ENCODE results near the gene SV2C. TPM values are rescaled to one million over a fixed set of nuclear protein-coding genes. Genes with fewer than 3 reads are reported as not detected.

Gene SV2C
- total and polyA plus RNA-seq, 2 donors = 0.05 to 0.27 TPM

- H3K27me3 ChIP-seq (ENCODE audit: control insufficient read depth in 2 of 2, insufficient read depth in 1 of 2, low read length in 1 of 2) = no peaks in the 10 kb centered on the region
- no peaks in the 10 kb centered on the region for H3K4me1 ChIP-seq (ENCODE audit: control insufficient read depth in 2 of 2, insufficient read depth in 2 of 2, low read length in 2 of 2)
- H3K27ac ChIP-seq (ENCODE audit: low read depth in 1 of 2, low read length in 1 of 2) = no peak overlapping the region
- no peak for DNase-seq (ENCODE audit: low read depth in 6 of 9, low spot score in 9 of 9)
- H3K36me3 ChIP-seq (ENCODE audit: control insufficient read depth in 2 of 2, insufficient read depth in 2 of 2, low read length in 1 of 2) = no peaks in the 10 kb centered on the region
- no peaks in the 10 kb centered on the region for H3K9me3 ChIP-seq (ENCODE audit: control insufficient read depth in 2 of 2, insufficient read depth in 1 of 2, low read length in 1 of 2)
- 81% methylated on average over 5 of the region's 5 CpGs for WGBS
- no peak overlapping the region for H3K4me3 ChIP-seq (ENCODE audit: low read length in 2 of 2)
Measured at GRCh38 chr5:76202182-76202581, 119.0 kb downstream of the SV2C start.

DNA sequence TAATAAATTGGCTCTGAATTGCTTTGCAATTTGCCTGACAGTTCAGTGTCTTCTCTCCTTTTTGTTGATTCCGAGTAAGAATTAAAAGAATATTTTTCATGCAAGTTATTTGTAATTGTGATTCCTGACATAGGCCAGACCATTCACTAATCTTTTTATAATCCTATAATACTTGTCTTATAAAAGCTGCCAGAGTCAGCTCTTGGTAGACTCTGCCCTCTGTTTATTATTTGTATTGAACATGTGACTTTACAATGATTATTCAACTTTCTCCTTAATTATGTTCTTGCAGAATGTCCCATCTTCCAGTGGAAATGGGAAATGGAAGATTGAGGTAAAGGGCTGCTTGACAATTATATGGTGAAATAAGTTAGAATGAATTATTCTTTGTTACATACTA is 121.0 kb downstream of the SV2C start:
- H3K36me3 ChIP-seq (ENCODE audit: control insufficient read depth in 2 of 2, insufficient read depth in 2 of 2, low read length in 1 of 2) = no peaks in the 10 kb centered on the region
- H3K4me1 ChIP-seq (ENCODE audit: control insufficient read depth in 2 of 2, insufficient read depth in 2 of 2, low read length in 2 of 2) = no peaks in the 10 kb centered on the region
- DNase-seq (ENCODE audit: low read depth in 6 of 9, low spot score in 9 of 9) = no peak
- no peak overlapping the region for H3K4me3 ChIP-seq (ENCODE audit: low read length in 2 of 2)
- no peaks in the 10 kb centered on the region for H3K9me3 ChIP-seq (ENCODE audit: control insufficient read depth in 2 of 2, insufficient read depth in 1 of 2, low read length in 1 of 2)
- H3K27me3 ChIP-seq (ENCODE audit: control insufficient read depth in 2 of 2, insufficient read depth in 1 of 2, low read length in 1 of 2) = no peaks in the 10 kb centered on the region
- no peak overlapping the region for H3K27ac ChIP-seq (ENCODE audit: low read depth in 1 of 2, low read length in 1 of 2)
- 93% methylated on average over 1 of the region's 1 CpG for WGBS

DNA sequence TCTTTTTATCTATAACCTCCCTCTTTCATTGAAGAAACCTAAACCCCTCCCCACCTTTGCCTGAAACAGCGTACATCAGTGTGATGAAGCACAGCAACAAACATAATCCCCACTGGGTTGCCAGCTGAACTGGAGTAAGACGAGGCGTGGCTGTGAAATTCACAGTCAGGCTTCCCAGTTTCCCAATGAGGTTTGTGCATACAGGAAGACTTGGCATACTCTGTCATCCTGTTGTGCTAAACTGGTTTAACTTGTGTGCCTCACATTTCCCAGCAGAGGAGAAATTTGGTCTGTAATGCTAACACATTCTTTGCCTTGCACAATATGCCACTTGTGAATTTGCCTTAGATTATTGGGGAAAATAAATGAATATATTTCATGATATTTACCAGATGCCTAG is 121.5 kb downstream of the SV2C start:
- Histone ChIP-seq H3K9me3 (ENCODE audit: control insufficient read depth in 2 of 2, insufficient read depth in 1 of 2, low read length in 1 of 2) (peaks cover 0 to 3% of the 10 kb centered on the region in 2 donors), H3K4me3 (ENCODE audit: low read length in 2 of 2) (no peak overlapping the region), H3K27me3 (ENCODE audit: control insufficient read depth in 2 of 2, insufficient read depth in 1 of 2, low read length in 1 of 2) (no peaks in the 10 kb centered on the region), H3K27ac (ENCODE audit: low read depth in 1 of 2, low read length in 1 of 2) (no peak overlapping the region), H3K4me1 (ENCODE audit: control insufficient read depth in 2 of 2, insufficient read depth in 2 of 2, low read length in 2 of 2) (no peaks in the 10 kb centered on the region), H3K36me3 (ENCODE audit: control insufficient read depth in 2 of 2, insufficient read depth in 2 of 2, low read length in 1 of 2) (no peaks in the 10 kb centered on the region)
- DNase-seq (ENCODE audit: low read depth in 6 of 9, low spot score in 9 of 9) = no peak
- 93% methylated on average over 3 of the region's 3 CpGs for WGBS

- H3K27ac ChIP-seq (ENCODE audit: low read depth in 1 of 2, low read length in 1 of 2) = no peak overlapping the region
- WGBS = 73% methylated on average over 2 of the region's 2 CpGs
- no peaks in the 10 kb centered on the region for H3K4me1 ChIP-seq (ENCODE audit: control insufficient read depth in 2 of 2, insufficient read depth in 2 of 2, low read length in 2 of 2)
- H3K4me3 ChIP-seq (ENCODE audit: low read length in 2 of 2) = no peak overlapping the region
- no peaks in the 10 kb centered on the region for H3K36me3 ChIP-seq (ENCODE audit: control insufficient read depth in 2 of 2, insufficient read depth in 2 of 2, low read length in 1 of 2)
- DNase-seq (ENCODE audit: low read depth in 6 of 9, low spot score in 9 of 9) = no peak
- peaks cover 0 to 4% of the 10 kb centered on the region in 2 donors for H3K9me3 ChIP-seq (ENCODE audit: control insufficient read depth in 2 of 2, insufficient read depth in 1 of 2, low read length in 1 of 2)
- no peaks in the 10 kb centered on the region for H3K27me3 ChIP-seq (ENCODE audit: control insufficient read depth in 2 of 2, insufficient read depth in 1 of 2, low read length in 1 of 2)
Measured at GRCh38 chr5:76207120-76207519, 123.9 kb downstream of the SV2C start.

- H3K4me3 ChIP-seq (ENCODE audit: low read length in 2 of 2) = no peak overlapping the region
- DNase-seq (ENCODE audit: low read depth in 6 of 9, low spot score in 9 of 9) = no peak
Measured at GRCh38 chr5:76209297-76209696, 126.1 kb downstream of the SV2C start.

GRCh38 chr5:76210946-76211345 is 127.8 kb downstream of the SV2C start:
- Histone ChIP-seq H3K9me3 (ENCODE audit: control insufficient read depth in 2 of 2, insufficient read depth in 1 of 2, low read length in 1 of 2) (peaks cover 0 to 4% of the 10 kb centered on the region in 2 donors), H3K36me3 (ENCODE audit: control insufficient read depth in 2 of 2, insufficient read depth in 2 of 2, low read length in 1 of 2) (no peaks in the 10 kb centered on the region), H3K4me1 (ENCODE audit: control insufficient read depth in 2 of 2, insufficient read depth in 2 of 2, low read length in 2 of 2) (no peaks in the 10 kb centered on the region), H3K27me3 (ENCODE audit: control insufficient read depth in 2 of 2, insufficient read depth in 1 of 2, low read length in 1 of 2) (no peaks in the 10 kb centered on the region), H3K4me3 (ENCODE audit: low read length in 2 of 2) (no peak overlapping the region), H3K27ac (ENCODE audit: low read depth in 1 of 2, low read length in 1 of 2) (no peak overlapping the region)
- no peak for DNase-seq (ENCODE audit: low read depth in 6 of 9, low spot score in 9 of 9)

More at GRCh38 chr5:76209297-76209696, 126.1 kb downstream of the SV2C start:
- Histone ChIP-seq H3K36me3 (ENCODE audit: control insufficient read depth in 2 of 2, insufficient read depth in 2 of 2, low read length in 1 of 2) (no peaks in the 10 kb centered on the region), H3K27ac (ENCODE audit: low read depth in 1 of 2, low read length in 1 of 2) (no peak overlapping the region), H3K4me1 (ENCODE audit: control insufficient read depth in 2 of 2, insufficient read depth in 2 of 2, low read length in 2 of 2) (no peaks in the 10 kb centered on the region), H3K27me3 (ENCODE audit: control insufficient read depth in 2 of 2, insufficient read depth in 1 of 2, low read length in 1 of 2) (no peaks in the 10 kb centered on the region), H3K9me3 (ENCODE audit: control insufficient read depth in 2 of 2, insufficient read depth in 1 of 2, low read length in 1 of 2) (peaks cover 0 to 4% of the 10 kb centered on the region in 2 donors)
- WGBS = 97% methylated on average over 2 of the region's 2 CpGs

DNA sequence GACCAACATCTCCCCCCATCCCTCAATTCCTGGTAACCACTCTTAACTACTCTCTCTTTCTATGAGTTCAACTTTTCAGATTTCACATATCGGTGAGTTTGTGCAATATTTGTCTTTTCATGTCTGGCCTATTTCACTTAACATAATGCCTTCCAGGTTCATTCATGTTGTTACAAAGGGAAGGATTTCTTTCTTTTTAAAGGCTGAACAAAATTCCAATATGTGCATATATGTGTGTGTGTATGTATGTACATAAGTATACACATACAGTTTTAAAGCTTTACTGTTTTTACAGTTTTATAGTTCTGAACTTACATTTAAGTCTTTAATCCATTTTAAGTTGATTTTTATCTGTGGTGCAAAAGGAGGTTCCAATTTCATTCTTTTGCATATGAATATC is 130.7 kb downstream of the SV2C start:
- H3K9me3 ChIP-seq (ENCODE audit: control insufficient read depth in 2 of 2, insufficient read depth in 1 of 2, low read length in 1 of 2) = peaks cover 0 to 4% of the 10 kb centered on the region in 2 donors
- no peak for DNase-seq (ENCODE audit: low read depth in 6 of 9, low spot score in 9 of 9)
- H3K27me3 ChIP-seq (ENCODE audit: control insufficient read depth in 2 of 2, insufficient read depth in 1 of 2, low read length in 1 of 2) = no peaks in the 10 kb centered on the region
- no peaks in the 10 kb centered on the region for H3K4me1 ChIP-seq (ENCODE audit: control insufficient read depth in 2 of 2, insufficient read depth in 2 of 2, low read length in 2 of 2)
- no peak overlapping the region for H3K27ac ChIP-seq (ENCODE audit: low read depth in 1 of 2, low read length in 1 of 2)
- 97% methylated on average over 1 of the region's 1 CpG for WGBS
- no peaks in the 10 kb centered on the region for H3K36me3 ChIP-seq (ENCODE audit: control insufficient read depth in 2 of 2, insufficient read depth in 2 of 2, low read length in 1 of 2)
- no peak overlapping the region for H3K4me3 ChIP-seq (ENCODE audit: low read length in 2 of 2)

GRCh38 chr5:76216748-76217147 is 133.6 kb downstream of the SV2C start:
- Histone ChIP-seq H3K27me3 (ENCODE audit: control insufficient read depth in 2 of 2, insufficient read depth in 1 of 2, low read length in 1 of 2) (no peaks in the 10 kb centered on the region), H3K4me3 (ENCODE audit: low read length in 2 of 2) (no peak overlapping the region), H3K4me1 (ENCODE audit: control insufficient read depth in 2 of 2, insufficient read depth in 2 of 2, low read length in 2 of 2) (no peaks in the 10 kb centered on the region), H3K36me3 (ENCODE audit: control insufficient read depth in 2 of 2, insufficient read depth in 2 of 2, low read length in 1 of 2) (no peaks in the 10 kb centered on the region), H3K27ac (ENCODE audit: low read depth in 1 of 2, low read length in 1 of 2) (no peak overlapping the region), H3K9me3 (ENCODE audit: control insufficient read depth in 2 of 2, insufficient read depth in 1 of 2, low read length in 1 of 2) (no peaks in the 10 kb centered on the region)
- 98% methylated on average over 4 of the region's 4 CpGs for WGBS
- DNase-seq (ENCODE audit: low read depth in 6 of 9, low spot score in 9 of 9) = no peak

DNA sequence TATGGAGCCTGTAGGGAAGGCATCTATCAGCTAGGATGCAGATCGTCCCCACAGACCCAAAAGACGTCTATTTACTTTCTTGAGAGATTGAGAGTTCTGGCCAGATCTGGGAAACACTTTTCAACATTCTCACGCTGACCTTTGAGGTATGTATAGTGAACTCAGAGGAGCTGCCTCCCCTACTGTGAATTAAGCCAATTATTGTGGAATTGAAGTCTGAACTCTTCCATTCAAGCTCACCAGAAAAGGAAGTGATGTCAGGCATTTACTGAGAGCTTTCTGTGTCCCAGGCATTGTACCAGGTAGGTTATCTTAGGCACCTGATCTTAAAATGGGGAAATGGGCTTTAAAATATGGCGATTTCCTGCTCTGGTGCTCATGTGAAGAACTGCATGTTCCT is 136.5 kb downstream of the SV2C start:
- 93% methylated on average over 4 of the region's 4 CpGs for WGBS

DNA sequence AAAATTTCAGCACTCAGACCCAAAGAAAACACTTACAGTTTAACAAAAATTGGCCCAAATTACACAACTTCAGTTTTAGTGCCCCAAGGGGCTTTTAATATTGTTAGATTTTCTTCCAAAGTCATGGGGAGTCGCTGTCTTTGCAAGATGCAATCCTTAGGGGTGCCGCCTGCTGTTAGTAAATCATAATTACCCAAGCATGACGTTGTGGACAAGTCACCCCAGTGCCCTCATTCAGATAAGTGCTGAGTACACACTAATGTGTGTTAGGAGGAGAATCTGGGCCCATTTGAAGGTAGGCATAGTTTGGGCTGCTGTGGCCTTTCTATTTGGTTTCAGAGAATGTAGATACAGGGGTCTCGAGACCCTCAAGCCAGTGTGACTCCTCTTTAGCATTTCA is 138.1 kb downstream of the SV2C start:
- Histone ChIP-seq H3K4me3 (ENCODE audit: low read length in 2 of 2) (no peak overlapping the region), H3K27ac (ENCODE audit: low read depth in 1 of 2, low read length in 1 of 2) (no peak overlapping the region), H3K27me3 (ENCODE audit: control insufficient read depth in 2 of 2, insufficient read depth in 1 of 2, low read length in 1 of 2) (no peaks in the 10 kb centered on the region), H3K9me3 (ENCODE audit: control insufficient read depth in 2 of 2, insufficient read depth in 1 of 2, low read length in 1 of 2) (no peaks in the 10 kb centered on the region), H3K36me3 (ENCODE audit: control insufficient read depth in 2 of 2, insufficient read depth in 2 of 2, low read length in 1 of 2) (no peaks in the 10 kb centered on the region), H3K4me1 (ENCODE audit: control insufficient read depth in 2 of 2, insufficient read depth in 2 of 2, low read length in 2 of 2) (no peaks in the 10 kb centered on the region)
- WGBS = 90% methylated on average over 4 of the region's 4 CpGs
- no peak for DNase-seq (ENCODE audit: low read depth in 6 of 9, low spot score in 9 of 9)

More for the DNA sequence above, 136.5 kb downstream of the SV2C start:
- no peak for DNase-seq (ENCODE audit: low read depth in 6 of 9, low spot score in 9 of 9)
- no peaks in the 10 kb centered on the region for H3K36me3 ChIP-seq (ENCODE audit: control insufficient read depth in 2 of 2, insufficient read depth in 2 of 2, low read length in 1 of 2)
- H3K4me1 ChIP-seq (ENCODE audit: control insufficient read depth in 2 of 2, insufficient read depth in 2 of 2, low read length in 2 of 2) = no peaks in the 10 kb centered on the region
- H3K9me3 ChIP-seq (ENCODE audit: control insufficient read depth in 2 of 2, insufficient read depth in 1 of 2, low read length in 1 of 2) = no peaks in the 10 kb centered on the region
- H3K4me3 ChIP-seq (ENCODE audit: low read length in 2 of 2) = no peak overlapping the region
- no peaks in the 10 kb centered on the region for H3K27me3 ChIP-seq (ENCODE audit: control insufficient read depth in 2 of 2, insufficient read depth in 1 of 2, low read length in 1 of 2)
- H3K27ac ChIP-seq (ENCODE audit: low read depth in 1 of 2, low read length in 1 of 2) = no peak overlapping the region
